AG20443 (cell line): ENCODE data around the gene CAMK1D.

Source experiments
- DNase-seq: peaks from one replicate; pipeline ENCODE4 v3.0.0; 2012; ENCODE audit warnings: low spot score, mixed read lengths

Gene CAMK1D

DNA sequence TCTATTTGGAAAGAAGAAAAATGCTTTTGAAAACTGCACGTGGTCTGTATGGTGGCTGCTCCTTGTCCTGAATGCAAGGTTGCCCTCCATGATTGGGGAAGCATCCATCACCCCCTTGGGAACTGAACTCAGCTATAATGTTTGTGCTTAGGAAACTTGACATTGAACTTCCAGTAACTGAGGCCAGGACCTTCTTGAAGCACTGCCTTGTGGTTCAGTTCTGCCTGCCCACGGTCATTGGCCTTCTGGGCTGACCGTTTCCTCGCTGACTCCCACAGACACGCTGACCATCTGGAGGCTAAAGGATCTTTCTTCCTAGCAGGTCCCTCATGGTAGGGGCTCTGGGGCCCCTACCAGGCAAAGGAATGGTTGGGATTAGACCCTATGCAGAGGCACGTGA, 247.8 kb downstream of the CAMK1D start:
- DNase-seq, result no peak

DNA sequence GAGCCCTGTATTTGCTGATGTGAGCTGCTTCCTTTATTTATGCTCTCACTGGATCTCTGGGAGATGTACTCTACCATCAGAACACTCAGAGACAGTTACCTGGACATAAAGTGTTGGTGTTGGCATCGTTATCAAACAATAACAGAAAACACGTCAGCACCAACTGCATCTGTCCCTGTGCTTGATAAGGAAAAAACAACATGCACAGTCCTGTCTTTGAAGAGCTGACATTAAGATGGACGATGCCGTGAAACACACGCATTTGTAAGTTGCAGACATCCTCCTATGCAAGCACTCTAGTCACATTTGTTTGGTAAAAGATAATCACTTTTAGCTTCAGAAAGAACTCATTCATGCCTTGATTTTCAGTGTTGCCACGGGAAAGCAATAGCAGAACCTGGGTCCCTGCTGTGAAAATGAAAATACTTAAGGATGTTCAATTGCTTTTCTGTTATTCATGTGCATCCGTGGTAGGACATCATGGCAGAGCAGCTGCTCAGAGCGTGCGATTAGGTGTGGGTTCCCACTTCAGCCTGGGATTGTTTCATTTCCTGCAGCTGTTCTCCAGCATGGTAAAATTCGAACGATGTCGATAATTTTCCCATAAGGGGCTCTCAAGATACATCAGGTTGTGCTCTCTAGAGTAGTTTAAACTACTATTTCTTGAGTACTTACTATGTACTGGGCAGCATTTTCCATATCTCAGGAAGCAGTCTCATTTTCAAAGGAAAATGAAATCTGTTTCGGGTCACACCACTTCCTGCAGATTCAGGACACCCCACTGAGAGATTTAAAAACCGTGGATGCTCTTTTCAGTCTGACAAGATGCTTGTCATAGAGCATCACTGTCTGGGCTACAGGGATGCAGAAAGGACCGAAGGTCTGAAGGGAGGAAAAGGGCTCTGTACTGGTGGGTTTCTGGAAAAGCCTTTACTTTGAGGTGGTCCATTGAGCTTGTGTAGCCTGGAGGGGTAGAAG, 248.7 kb downstream of the CAMK1D start:
- DNase-seq, result no peak

DNA sequence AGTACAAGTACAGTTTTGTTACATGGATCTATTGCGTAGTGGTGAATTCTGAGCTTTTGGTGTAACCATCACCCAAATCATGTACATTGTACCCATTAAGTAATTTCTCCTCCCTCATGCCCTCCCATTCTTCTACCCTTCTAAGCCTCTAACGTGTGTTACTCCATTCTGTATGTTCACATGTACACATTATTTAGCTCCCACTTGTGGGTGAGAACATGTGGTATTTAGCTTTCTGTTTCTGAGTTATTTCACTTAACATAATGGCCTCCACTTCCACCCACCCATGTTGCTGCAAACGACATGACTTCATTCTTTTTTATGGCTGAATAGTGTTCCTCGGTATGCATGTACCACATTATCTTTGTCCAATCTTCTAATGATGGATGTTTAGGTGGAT, 251.3 kb downstream of the CAMK1D start:
- DNase-seq, result no peak

DNA sequence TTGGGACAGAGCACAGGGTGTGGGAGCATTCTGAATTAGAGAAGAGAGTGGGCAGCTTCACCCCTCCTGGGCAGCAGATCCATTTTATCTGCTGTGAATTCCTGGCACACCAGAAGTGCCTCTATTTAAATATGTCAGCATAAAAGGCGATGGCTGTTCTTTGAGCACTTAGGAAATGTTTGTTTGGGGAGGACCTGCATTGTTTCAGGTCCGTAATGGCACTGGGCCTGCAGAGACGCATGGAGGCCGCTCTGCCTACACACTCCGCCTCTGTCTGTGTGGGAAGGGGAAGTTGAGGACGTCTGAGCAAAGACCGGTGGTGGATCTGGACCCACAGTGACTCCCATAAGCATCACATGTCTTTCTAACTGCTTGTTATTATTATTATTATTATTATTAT, 253.2 kb downstream of the CAMK1D start:
- no peak for DNase-seq

DNA sequence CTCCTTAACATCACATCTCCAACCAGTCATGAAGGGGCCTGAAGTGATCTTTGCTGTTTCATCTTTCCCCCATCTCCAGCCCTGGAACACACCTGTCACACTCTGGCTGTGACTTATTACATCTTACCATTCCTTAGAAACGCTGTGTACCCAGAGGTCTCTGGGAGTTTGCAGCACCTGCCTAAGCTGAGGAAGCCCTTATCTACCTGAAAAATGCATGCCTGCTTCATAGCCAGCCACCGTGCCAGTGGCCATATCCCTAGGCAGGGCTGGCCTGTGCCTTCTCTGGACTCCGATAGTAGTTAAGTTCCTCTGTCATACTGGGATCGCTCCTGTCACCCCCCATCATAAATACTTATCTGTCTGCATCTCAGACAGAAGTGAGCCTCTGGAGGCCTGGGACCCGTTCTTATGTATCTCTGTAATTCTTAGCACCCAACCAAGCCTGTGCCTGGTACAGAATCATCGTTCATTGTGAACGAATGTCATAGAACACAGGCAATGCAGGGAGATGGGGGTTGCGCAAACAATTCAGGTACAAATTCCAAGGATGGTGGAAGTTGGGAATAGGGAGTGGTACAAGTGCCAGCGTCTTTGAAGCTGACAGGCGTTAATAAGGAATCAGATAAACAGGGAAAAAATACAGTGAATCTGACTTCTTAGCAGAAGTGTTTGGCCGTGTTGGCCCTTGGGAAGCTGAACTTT, 254.6 kb downstream of the CAMK1D start:
- DNase-seq, result no peak

DNA sequence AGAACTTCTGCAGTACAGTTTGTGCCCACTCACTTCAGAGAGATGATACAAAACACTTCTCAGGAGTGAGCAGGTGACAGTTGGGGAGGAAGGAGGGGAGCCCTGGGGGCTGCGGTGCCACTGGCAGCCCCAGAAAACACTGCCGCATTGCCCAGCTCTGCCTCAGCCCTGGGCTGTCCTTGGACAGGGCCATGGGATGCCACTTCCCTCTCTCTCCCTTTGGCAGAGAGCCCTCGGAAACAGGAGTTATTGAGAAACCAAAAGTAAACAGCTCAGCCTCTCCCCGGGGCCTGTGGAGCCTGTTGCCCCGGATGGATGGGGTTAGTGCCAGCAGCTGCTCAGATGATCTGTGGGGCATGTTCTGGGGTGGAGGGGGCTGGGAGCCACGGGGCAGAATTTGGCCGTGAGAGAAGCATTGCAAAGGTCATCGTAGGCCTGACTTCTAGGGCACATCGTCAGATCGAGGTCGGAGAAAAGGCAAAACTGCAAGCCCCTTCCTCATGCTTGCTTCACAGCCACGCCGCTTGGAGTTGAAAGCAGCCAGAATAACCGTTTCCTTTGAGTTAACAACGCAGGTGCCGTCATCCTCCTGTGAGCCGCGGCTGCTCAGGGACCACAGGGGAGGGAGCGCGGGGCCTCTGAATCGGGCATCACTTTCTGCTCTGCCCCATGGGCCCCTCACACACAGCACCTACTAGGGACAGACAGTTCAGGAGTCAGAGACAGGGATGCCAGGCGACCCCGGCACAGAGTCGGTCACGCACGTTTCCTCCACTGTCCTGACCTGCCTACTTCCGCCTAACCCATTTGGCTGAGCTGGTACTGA, 256.4 kb downstream of the CAMK1D start:
- DNase-seq, result peak; percentile 83

DNA sequence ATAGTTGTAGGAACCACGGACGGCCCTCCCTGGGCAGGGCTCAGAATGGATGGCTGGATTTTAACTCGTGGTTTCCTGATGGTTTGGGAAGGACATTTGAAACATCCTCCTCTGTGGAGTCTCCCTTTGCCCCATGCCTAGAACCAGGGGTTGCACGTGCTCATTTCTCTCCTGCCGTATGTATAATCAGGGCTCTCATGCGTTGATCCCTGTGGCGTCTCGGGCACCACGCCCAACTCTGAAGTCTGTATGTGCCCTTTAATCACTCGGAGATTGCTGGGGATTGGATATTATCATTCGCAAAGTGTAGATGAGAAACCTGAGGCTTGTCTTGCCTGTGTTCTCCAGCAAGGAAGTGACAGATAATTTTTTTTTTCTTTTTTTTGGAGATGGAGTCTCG, 257.1 kb downstream of the CAMK1D start:
- DNase-seq, result no peak

DNA sequence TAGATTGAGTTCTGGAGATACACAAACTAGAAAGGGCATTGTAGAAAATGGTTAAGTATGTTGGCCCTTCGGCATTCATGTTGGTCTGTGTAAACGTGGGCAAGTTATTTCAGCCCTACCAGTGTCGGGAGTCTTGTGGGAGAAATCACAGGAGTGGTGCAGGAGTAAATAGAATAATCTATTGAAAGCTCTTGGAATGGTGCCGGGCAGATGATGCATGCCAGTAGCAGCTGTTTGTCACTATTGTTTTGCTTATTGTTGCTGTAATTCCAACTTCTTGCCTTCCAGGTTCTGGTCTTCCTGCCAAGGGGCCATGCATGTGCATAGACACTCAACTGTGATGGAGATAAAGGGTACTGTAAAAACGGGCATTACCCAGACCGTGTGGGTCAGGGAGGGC, 259.4 kb downstream of the CAMK1D start:
- DNase-seq, result no peak

DNA sequence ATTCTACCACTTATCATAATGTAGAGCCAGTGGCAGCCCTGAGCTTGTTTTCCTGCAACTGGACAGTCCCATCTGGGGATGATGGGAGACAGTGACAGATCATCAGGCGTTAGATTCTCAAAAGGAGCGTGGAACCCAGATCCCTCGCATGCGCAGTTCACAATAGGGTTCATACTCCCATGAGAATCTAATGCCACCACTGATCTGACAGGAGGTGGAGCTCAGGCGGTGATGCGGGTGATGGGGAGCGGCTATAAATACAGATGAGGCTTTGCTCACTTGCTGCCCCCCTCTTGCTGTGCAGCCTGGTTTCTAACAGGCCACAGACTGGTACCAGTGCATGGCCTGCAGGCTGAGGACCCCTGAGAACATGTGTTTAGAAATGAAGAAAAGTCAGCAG, 260.1 kb downstream of the CAMK1D start:
- DNase-seq, result no peak

DNA sequence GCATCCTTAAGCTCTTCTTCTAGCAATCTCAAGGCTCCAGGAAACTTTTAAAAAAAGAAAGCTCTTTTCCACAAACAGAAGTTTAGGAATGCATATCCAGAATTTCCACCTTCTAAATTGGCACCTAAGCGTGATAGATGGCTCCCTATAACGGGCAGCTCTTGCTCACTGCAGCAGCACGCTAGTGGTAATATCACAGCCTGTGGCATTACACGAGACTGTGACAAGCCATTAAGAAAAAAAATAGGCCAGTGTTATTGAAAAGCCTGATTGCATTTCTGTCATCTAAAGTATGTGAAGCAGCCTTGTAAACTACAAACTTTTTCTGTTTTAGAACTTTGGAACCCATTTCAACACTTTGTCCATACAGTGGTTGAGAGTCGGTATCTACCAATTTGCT, 263.8 kb downstream of the CAMK1D start:
- DNase-seq, result no peak

DNA sequence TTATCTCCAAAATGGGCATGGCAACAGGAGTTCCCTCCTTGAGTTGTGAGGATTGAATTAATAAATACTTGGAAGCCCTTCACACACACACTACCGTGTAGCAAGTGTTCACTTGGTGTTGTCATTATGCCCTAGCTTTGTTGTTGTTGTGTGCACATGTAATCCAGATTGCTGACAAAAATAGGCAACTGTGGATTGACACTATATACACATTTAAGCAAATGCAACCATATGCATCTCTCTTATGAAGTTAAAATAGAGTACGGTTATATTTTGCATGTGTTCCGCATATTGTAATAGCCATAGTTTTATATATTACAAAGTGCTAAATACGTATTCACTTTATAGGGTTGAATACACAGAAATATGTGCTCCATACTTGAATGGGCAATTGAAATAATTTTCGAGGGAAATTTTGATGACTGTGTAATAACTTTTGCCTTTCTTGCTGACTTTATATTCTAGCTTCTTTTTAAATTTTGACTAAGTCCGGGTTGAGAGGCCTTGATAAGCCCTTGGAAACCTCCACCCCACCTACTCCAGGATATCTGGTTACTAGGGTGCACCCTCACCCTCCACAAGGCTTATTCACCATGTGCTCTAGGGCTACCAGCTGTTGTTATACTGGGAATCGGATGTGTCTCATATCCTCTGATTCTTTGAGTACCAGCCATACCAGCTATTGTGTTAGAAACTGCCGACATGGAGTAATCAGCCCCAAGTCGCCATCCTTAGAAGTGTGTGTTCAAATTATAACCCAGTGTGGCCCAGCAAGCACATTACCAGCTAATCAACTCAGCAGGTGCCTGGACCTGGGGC, 265.0 kb downstream of the CAMK1D start:
- DNase-seq, result no peak

DNA sequence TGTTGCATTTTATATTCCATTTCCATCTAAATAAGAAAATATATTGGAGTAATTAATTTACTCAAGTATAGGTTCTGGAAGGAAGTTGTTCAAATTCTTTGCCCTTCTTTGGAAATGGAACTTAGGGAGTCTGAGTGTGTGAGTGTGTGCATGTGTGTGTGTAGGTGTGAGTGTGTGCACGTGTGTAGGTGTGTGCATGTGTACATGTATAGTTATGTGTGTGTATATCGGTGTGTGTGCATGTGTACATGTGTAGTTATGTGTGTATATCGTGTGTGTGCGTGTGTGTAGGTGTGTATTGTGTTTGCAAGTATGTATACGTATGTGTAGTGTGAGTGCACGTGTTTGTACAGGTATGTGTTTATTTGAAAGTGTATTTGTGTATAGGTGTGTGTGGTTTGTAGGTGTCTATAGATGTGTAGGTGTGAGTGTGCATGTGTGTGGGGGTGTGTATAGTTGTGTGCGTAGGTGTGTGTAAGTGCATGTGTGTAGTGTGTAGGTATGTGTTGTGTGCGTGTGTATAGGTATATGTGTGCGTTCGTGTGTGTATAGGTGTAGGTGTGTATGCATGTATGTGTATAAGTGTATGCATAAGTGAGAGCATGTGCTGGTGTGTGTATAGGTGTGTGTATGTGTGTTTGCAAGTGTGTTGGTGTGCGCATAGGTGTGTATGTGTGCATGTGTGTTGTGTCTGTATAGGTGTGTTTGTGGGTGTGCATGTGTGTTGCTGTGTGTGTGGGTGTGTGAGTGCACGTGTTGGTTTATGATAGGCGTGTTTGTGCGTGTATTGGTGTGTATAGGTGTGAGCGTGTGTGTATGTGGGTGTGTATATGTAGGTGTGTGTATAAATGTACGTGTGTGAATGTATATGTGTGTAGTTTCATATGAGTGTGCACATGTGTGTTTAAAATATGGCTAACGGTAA, 266.2 kb downstream of the CAMK1D start:
- DNase-seq, result no peak

DNA sequence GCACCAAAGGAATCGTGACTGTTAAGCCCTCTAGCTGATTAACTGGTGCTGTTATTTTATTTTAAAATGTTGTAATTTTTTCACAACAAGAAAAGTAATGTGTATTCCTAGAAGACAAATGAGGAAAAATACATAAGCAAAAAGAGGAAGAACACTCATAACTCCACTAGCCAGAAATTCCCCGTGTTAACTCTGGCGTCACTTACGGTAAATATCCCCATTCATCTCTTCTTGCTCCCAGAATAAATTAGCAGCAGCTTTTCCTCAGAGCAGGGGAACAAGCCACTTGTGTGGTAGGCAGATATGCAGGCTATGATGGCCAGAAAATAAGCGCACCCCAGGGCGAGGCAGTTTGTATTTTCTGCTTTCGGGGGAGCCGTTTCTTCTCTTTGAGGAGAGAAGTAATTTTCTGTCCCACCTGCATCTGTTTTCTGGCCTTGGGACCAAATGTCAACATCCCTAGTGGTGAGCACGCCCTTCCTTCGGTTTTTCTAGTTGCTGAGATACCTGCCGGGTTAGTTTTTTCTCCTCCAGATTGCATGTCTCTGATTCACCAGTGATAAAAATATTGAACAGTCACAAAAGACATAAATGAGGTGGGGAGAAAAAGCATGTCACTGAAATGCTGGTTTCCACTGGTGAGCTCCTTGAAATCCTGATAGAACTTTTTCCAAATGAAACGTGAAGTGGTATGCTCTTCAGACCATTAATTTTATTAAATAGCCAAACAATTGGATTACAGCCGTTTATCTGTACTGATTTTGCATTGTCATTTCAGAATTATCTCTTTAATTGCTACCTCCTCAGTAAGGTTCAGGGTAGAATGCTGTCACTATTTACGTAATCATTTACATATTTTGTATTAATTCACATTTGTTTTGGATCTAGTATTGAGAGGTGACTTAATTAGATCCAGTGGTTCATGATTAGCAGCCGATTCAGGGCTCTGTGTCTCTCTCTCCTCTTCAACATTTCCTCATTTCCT, 268.1 kb downstream of the CAMK1D start:
- no peak for DNase-seq

DNA sequence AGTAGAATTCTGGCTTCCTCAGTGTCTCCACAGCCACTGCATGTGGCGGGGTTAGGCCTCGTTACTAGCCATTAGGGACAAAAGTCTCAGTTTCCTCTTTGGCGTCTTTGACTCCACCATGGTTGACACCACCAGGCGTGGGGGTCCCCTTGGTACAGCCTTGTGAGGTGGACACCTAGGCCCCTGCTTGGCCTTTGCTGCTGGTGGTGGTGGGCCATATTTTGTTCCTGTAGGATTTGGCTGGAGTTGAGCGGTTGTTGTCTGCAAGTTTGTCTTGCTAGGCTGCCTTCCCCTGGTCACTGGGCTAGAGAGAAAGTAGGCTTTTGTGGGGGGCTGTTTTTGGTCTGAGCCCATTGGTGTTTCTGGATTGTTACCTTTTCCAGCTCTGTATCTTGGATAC, 272.7 kb downstream of the CAMK1D start:
- no peak for DNase-seq

DNA sequence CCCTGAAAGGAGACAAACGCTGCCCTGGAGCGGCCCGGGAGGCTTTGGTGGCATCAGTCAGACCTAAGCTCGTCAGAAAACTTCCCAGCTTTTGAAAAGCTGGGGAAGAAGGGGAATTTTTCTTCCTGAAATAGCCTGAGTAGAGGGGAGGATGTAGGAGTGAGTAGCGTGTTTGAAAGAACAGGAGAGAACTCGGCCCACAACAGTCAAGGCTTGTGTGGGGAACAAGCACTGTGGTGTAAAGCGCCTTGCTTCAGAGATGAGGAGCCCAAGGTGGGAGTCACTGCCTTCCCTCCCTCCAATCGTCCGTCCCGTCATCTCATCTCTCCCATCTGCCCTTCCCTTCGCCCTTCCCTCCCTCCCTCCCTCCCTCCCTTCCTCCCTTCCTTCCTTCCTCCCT, 273.3 kb downstream of the CAMK1D start:
- no peak for DNase-seq

DNA sequence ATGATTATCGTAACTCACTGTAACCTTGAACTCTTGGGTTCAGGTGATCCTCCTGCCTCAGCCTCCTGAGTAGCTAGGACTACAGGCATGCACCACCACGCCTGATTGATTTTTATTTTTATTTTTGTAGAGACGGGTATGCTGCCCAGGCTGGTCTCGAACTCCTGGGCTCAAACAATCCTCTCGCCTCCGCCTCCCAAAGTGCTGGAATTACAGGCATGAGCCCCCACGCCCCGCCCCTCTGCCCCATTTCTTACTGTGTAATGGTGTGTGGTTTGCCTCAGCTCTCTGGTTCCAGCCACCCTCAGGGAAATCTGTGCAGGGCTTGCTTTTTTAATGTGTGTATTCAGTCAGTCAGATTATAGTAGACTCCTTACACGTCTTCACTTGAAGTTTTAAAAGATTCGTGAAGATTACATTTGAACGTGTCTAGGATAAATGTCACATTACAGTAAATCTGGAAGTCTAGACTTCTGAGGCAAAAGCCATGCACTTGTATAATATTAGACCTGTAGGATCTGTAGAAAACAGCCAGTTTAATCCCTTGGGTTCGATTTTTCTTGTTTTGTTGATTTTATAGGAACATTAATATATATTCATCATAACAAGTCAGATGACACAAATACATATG, 276.2 kb downstream of the CAMK1D start:
- no peak for DNase-seq

DNA sequence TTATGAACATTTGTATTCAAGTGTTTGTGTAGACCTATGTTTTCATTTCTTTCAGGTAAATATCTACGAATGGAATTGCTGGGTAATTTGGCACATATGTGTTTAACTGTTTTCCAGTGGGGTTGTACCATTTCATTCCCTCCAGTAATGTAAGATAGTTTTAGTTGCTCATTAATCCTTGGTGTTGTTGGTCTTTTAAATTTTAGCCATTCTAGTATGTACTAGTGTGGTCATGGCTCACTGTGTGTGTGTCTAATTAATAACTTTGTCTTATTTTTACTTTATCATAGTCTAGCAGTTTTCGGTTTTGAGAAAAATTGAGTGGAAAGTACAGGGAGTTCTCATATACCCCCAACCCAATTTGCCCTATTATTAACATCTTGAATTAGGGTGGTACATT, 278.8 kb downstream of the CAMK1D start:
- no peak for DNase-seq

DNA sequence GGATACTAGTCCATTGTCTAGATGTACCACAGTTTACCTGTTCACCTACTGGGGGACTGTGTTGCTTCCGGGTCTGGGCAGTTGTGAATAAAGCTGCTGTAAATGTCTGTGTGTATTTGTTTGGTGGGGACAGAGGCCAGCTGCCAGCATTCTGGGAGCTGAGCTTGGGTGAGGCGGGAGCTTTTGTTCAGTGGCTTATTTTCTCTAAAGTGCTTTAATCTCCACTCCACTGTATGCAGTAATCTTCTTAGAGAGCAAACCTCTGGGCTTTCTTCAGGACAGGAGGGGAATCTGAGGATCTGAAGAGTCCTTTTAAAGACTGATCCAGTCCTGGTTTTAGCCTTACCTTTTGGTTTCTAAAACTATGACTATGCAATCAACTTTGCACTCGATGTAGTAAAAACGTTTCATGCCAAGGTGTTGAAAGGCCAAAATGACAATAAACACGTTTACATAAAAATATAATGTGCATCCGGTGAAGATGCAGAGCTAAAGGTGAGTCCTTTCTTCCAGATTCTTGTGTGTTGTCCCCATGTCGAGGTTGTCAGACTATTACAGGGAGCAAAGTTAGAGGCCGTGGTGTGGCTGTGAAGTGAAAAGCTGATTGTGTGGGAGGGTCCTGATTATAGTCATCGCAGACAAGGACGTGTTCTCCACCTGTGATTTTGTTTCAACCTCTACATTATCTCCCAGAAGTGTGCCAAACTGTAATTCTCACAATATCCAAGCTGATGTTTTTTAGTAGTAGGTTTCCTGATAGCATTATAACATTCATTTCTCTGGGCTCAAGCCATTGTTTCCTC, 279.8 kb downstream of the CAMK1D start:
- DNase-seq, result no peak
